Stimulated activated CD4-positive, alpha-beta T cell treated with anti-CD3 and anti-CD28 coated beads, Interleukin-15, amount 100 ng/mL, for 48 hours (primary cell): Measurements from ENCODE around the gene MED9.
A peak's percentile ranks its signal among the peaks of the same experiment; 100 is the strongest.
"Not testable (repeated sequence)": the region's sequence is repeated elsewhere in the genome, so short reads cannot be mapped to it uniquely, and the experiment has no call there.

Source experiments
- DNase-seq, 2 donors: peaks; one replicate each; pipeline ENCODE4 v3.0.0-alpha.2; 2020; ENCODE audit warnings: low read depth in 2 of 2

MED9 gene

GRCh38 chr17:17455173-17455572 lies 21.6 kb upstream of the MED9 start:
- no peak for DNase-seq

DNA sequence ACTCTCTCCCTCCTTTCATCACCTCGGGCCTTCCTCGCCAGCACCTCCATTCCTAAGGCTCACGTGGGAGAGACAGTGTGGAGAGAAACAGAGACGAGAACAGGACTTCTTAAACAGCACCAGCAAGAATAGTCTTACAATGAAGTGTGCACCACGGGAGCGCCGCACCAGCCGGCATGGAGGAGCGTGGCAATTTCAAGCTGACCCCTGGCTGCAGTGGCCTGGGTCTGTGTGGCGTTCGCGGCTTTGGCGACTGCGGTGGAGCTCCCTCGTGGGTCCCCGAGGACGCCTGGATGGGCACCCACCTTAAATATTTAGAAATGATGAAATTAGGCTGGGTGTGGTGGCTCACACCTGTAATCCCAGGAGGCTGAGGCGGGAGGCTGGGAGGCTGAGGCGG lies 20.5 kb upstream of the MED9 start:
- DNase-seq: no peak

DNA sequence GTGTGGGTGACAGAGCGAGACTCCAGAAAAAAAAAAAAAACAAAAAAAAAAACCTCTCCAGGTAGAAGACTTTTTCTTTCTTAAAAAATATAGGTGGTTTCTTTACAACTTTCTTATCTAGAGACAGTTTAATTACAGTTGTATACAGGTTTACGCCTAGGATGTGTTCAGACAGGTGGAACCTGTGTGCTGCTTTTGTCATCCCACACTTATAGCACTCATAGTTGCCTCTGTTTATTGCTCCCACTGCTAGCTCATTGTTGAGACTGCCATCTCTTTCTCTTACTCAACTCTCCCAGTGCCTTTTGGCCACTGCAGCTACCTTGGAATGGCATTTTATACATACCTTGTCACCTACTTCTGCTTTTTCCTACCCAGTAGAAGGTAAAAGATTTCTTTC lies 19.1 kb upstream of the MED9 start:
- no peak for DNase-seq

- no peak for DNase-seq
These were observed 16.8 kb upstream of the MED9 start for GRCh38 chr17:17460038-17460437.

DNA sequence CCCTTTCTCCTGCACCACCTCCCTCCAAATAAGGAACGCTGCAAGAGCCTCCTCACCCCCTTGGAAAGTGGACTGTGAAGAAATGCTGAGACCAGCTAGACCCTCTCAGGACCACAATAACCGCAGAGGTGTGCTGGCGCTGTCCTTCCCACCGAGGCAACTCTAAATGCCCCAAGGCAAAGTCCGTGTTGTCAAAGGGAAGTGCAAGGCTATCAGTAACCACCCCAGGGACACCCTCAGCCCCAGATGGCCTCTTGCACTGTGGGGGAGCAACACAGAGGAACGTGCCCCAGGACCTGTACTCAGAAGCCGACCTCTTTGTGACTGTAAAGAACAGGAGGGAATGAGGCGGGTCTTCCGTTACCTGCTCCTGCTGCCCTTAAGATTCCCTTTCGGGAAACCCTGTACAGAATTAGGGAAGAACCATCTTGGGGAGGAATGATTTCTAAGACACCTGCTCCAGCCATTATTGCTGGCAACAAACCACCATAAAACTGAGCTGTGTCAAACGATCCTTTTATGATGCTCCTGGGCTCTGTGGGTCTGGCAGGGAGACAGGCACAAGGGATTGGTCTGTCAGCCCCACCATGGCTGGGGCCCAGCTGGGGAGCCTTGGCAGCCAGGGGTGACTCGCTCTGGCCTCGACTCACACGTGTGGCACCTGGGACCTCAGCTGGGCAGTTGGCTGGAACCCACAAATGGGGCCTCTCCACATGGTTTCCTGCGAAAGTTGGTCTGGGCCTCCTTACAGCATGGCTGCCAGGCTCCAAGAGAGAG lies 14.6 kb upstream of the MED9 start:
- no peak for DNase-seq

GRCh38 chr17:17463821-17464220 lies 13.0 kb upstream of the MED9 start:
- no peak for DNase-seq

- DNase-seq: not testable (repeated sequence)
These were observed 10.9 kb upstream of the MED9 start for GRCh38 chr17:17465878-17466277.

GRCh38 chr17:17466511-17466910 lies 10.3 kb upstream of the MED9 start:
- DNase-seq: no peak

GRCh38 chr17:17467016-17467415 lies 9.8 kb upstream of the MED9 start:
- no peak for DNase-seq

GRCh38 chr17:17467720-17468119 lies 9.1 kb upstream of the MED9 start:
- DNase-seq: no peak

GRCh38 chr17:17468217-17469010 lies 8.4 kb upstream of the MED9 start:
- no peak for DNase-seq

DNA sequence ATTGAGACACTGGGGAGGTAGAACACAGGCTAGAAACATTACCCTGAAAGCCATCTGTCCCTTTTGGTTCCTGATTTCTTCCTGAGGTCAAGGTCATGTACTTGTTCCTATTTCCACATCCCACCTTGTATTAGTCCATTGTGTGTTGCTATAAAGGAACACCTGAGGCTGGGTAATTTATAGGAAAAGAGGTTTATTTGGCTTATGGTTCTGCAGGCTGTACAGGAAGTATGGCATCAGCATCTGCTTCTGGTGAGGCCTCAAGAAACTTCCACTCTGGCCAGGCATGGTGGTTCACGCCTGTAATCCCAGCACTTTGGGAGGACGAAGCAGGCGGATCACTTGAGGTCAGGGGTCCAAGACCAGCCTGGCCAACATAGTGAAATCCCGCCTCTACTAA lies 7.4 kb upstream of the MED9 start:
- no peak for DNase-seq

GRCh38 chr17:17469996-17470395 lies 6.8 kb upstream of the MED9 start:
- DNase-seq: no peak

GRCh38 chr17:17472333-17472920 lies 4.4 kb upstream of the MED9 start:
- no peak for DNase-seq

- no peak for DNase-seq
These were observed 2.5 kb upstream of the MED9 start for GRCh38 chr17:17474341-17474740.

DNA sequence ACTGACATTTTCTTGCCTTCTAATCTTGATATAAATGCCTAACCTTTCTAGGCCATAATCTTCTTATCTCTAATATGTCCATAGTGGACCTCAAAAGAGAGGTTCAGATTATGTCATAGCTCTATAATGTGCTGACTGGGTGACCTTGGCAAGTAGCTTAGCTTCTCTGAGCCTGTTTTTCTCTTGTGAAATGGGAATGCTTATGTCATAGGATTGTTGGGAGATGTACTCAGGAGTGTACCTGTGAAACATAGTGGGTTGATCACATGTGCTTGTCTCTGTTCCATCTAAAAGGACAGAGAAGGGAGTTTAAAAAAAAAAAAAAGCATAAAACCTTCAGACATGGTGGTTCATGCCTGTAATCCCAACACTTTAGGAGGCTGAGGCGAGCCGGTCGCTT lies 2.4 kb downstream of the MED9 start:
- DNase-seq: no peak

DNA sequence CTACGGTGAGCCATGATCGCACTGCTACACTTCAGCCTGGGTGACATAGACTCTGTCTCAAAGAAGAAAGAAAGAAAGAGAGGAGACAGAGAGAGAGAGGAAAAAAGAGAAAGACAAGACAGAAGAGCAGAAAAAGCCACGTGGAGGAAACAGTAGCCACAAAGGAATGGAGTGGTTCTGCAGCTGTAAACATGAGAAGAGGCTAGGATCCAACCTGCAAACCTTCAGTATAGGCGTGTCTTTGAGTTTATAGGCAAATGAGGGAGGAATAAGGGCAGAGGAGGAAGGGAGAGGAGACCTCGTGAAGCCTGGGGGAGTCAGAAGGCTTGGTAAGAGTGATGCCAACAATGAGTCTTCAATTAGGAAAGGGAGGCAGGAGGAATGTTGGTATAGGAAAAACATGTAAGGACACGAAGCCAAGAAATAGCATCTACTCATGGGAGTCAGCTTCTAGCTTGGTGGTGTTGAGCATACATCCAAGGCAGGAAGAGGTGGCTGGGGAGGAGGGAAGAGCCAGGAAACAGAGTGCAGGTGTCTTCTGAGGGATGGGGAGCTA lies 3.9 kb downstream of the MED9 start:
- DNase-seq: no peak

DNA sequence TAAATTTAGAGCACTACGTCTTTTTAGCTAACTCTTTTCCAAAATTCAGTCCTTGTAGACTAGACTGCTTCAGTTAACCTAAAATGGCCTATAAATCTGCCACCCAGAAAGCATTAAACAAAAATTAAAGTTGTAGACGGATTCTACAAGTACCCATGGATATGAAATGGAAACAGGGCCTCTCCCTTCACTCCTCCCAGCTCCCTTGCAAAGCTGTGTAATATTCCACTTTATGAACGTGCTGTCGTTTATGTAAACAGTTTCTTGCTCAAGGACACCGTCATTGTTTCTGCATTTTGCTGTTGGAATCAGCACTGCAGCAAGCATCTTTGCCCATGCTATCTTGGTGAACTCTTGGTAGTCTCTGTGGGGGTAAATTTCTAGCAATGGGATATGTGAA lies 5.1 kb downstream of the MED9 start:
- DNase-seq: no peak

- DNase-seq: peak; percentile 55 to 60
These were observed 7.7 kb downstream of the MED9 start for GRCh38 chr17:17484451-17484899.

- DNase-seq: no peak
These were observed 8.6 kb downstream of the MED9 start for GRCh38 chr17:17485420-17485819.

- DNase-seq: not testable (repeated sequence)
These were observed 9.6 kb downstream of the MED9 start for GRCh38 chr17:17486416-17486815.

DNA sequence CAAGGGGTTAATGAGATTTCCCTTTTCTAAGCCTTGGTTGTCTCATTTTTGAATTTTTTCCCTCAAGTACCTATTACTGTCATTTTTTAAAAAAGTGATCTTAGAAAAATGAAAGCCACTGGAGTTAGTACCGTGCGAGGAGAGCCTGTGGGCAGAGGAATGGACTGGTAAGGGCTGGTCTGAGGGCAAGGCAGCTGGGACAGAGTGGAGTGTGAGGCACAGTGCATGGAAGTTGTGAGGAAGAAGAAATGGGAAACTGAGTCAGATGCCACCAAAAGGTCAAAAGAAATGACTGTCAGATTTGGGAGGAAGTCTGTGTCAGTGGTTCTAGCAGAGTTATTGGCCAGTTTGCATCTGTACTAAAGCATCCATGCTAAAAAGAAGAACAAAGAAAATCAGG lies 11.2 kb downstream of the MED9 start:
- no peak for DNase-seq
